Astrocyte (in vitro differentiated cells and primary cell): ENCODE results near the gene KCNB1.

Experiments used
- EZH2 ChIP-seq: IDR thresholded peaks from 2 replicates; pipeline ENCODE4 v1.6.1; 2012; ENCODE audit warnings: mild to moderate bottlenecking, low read length, inconsistent platforms; ENCODE audit not compliant: insufficient read depth
- TF ChIP-seq, protein P1 (sequence below): IDR thresholded peaks from 2 replicates; pipeline ENCODE4 v1.5.1; 2011; ENCODE audit warnings: low read depth, mild to moderate bottlenecking, inconsistent platforms, low read length, moderate library complexity; ENCODE audit not compliant: insufficient read depth

DNA sequence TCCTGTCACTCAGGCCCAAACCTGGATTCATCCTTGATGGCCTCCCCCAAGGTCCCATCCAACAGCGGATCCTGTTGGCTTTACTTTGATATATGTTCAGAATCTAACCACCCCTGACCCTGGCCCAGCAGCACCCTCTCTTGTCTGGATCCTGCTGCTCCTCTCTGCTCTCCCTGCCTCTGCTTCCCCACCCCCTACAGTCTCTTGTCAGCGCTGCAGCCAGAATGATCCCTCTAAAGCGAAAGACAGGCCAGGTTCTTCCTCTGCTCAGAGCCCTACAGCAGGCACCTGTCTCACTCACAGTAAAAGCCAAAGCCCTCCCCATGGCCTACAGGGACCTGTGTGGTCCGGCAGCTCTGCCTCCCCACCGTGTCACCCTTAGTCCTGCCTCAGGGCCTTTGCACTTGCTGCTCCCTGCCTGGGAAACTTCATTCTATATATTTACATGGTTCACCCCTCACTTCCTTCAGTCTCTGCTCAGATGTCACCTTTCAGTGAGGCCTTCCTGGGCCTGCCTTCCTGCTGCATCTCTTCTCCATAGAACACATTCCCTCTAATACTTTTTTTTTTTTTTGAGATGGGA, 37.4 kb upstream of the KCNB1 start:
- no peak for TF ChIP-seq EZH2
- TF ChIP-seq, protein P1, sequence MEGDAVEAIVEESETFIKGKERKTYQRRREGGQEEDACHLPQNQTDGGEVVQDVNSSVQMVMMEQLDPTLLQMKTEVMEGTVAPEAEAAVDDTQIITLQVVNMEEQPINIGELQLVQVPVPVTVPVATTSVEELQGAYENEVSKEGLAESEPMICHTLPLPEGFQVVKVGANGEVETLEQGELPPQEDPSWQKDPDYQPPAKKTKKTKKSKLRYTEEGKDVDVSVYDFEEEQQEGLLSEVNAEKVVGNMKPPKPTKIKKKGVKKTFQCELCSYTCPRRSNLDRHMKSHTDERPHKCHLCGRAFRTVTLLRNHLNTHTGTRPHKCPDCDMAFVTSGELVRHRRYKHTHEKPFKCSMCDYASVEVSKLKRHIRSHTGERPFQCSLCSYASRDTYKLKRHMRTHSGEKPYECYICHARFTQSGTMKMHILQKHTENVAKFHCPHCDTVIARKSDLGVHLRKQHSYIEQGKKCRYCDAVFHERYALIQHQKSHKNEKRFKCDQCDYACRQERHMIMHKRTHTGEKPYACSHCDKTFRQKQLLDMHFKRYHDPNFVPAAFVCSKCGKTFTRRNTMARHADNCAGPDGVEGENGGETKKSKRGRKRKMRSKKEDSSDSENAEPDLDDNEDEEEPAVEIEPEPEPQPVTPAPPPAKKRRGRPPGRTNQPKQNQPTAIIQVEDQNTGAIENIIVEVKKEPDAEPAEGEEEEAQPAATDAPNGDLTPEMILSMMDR = no peak
